GM12878 (cell line): Measurements from ENCODE around the gene FOSL1. TPM values are rescaled to one million over a fixed set of nuclear protein-coding genes. Genes with fewer than 3 reads are reported as not detected.

Experiments
- ATAC-seq: fragments of 200-7000 bp; cut with Tn5 transposase; 3 replicates; pipeline ENCODE4 v1.9.1; 2020; ENCODE audit warnings: mild to moderate bottlenecking, moderate library complexity
- BruUV-seq: library from RNA; stranded (reverse); fragments of 400-500 nt; replicated peaks from 2 replicates; lab custom pipeline; 2021; lab: Mats Ljungman, UMichigan
- CTCF ChIA-PET: fragments of 300-600 bp; sonication (Branson Sonifier 250); formaldehyde crosslinking; extraction: SDS; loops from one replicate; lab custom pipeline; 2021; ENCODE audit warnings: inconsistent platforms; lab: Yijun Ruan, JAX
- POLR2A ChIA-PET: fragments of 350-600 bp; formaldehyde crosslinking; extraction: SDS; loops from one replicate; lab custom pipeline; 2021; ENCODE audit warnings: inconsistent platforms; lab: Charles Lee
- RAD21 ChIA-PET: fragments of 300-600 bp; sonication (Branson Sonifier 250); formaldehyde crosslinking; loops from one replicate; lab custom pipeline; 2023; ENCODE audit warnings: antibody characterized with exemption; ENCODE audit not compliant: unreplicated experiment; lab: Charles Lee
- SMC1A ChIA-PET: fragments of 300-600 bp; sonication (Branson Sonifier 250); formaldehyde crosslinking; loops from one replicate; lab custom pipeline; 2023; ENCODE audit not compliant: unreplicated experiment, uncharacterized antibody; lab: Charles Lee
- DNase-seq: peaks from one replicate; pipeline ENCODE4 v3.0.0-alpha.2; 2011; ENCODE audit warnings: low read depth, low spot score
- FAIRE-seq: peaks from 3 replicates; lab custom pipeline; 2011; peaks lifted over from hg19 to GRCh38; lab: Jason Lieb, UNC
- H2AFZ ChIP-seq: 2 replicates; pipeline ENCODE4 v1.6.0; 2011; ENCODE audit warnings: low read depth, low read length, control low read depth; ENCODE audit not compliant: control insufficient read depth
- H3K27ac ChIP-seq: 2 replicates; pipeline ENCODE4 v1.5.1; 2011; ENCODE audit warnings: control low read depth; ENCODE audit not compliant: control insufficient read depth, insufficient read depth
- H3K27me3 ChIP-seq, 2 experiments: replicated peaks in 1 of 2; 2 replicates each; pipeline versions ENCODE4 v1.6.0 to v1.6.1; 2011; ENCODE audit warnings: low read length in 1 of 2; ENCODE audit not compliant: control insufficient read depth in 2 of 2, insufficient read depth in 2 of 2
- H3K36me3 ChIP-seq, 2 experiments: 2 replicates each; pipeline ENCODE4 v1.5.1; 2011; ENCODE audit warnings: low read length in 1 of 2; ENCODE audit not compliant: control insufficient read depth in 2 of 2, insufficient read depth in 2 of 2
- H3K4me1 ChIP-seq: 2 replicates; pipeline ENCODE4 v1.6.1; 2011; ENCODE audit warnings: mild to moderate bottlenecking, low read length, moderate library complexity, mixed read lengths; ENCODE audit not compliant: control insufficient read depth, insufficient read depth
- H3K4me2 ChIP-seq: 2 replicates; pipeline ENCODE4 v1.6.0; 2011; ENCODE audit warnings: control low read depth; ENCODE audit not compliant: control insufficient read depth, insufficient read depth
- H3K4me3 ChIP-seq: fragments of 200-600 bp; sonication (generic); 2 replicates; pipeline ENCODE4 v1.5.1; 2016
- H3K79me2 ChIP-seq: 2 replicates; pipeline ENCODE4 v1.6.0; 2011; ENCODE audit warnings: low read length; ENCODE audit not compliant: control insufficient read depth, insufficient read depth
- H3K9ac ChIP-seq: 2 replicates; pipeline ENCODE4 v1.8.0; 2011; ENCODE audit warnings: low read length, control low read depth, mixed read lengths; ENCODE audit not compliant: control insufficient read depth, insufficient read depth
- H3K9me3 ChIP-seq: replicated peaks from 3 replicates; pipeline ENCODE4 v1.5.1; 2011; ENCODE audit warnings: mild to moderate bottlenecking, low read length; ENCODE audit not compliant: control insufficient read depth, insufficient read depth
- H4K20me1 ChIP-seq: 2 replicates; pipeline ENCODE4 v1.6.0; 2011; ENCODE audit not compliant: control insufficient read depth, insufficient read depth
- IRF5 ChIP-seq: fragments of 450-650 bp; IDR thresholded peaks from 2 replicates; pipeline ENCODE4 v1.6.1; 2017; ENCODE audit warnings: borderline replicate concordance
- MTA3 ChIP-seq: IDR thresholded peaks from 2 replicates; pipeline ENCODE4 v1.6.1; 2012; ENCODE audit warnings: low read length, inconsistent platforms, borderline replicate concordance
- MXI1 ChIP-seq: fragments of 150-350 bp; IDR thresholded peaks from 2 replicates; pipeline ENCODE4 v1.6.1; 2011; ENCODE audit warnings: low read depth, mild to moderate bottlenecking, inconsistent platforms, low read length, improper control_type of control experiment
- POLR2AphosphoS2 ChIP-seq: IDR thresholded peaks from 2 replicates; pipeline ENCODE4 v1.6.1; 2011; ENCODE audit warnings: low read depth, mild to moderate bottlenecking, low read length, improper control_type of control experiment, moderate library complexity
- RB1 ChIP-seq: fragments of 450-650 bp; formaldehyde crosslinking; IDR thresholded peaks from 2 replicates; pipeline ENCODE4 v1.6.1; 2017; ENCODE audit warnings: mild to moderate bottlenecking, borderline replicate concordance
- RCOR1 ChIP-seq: conservative IDR thresholded peaks from 2 replicates; pipeline ENCODE4 v1.6.1; 2012; ENCODE audit warnings: low read depth, low read length, improper control_type of control experiment
- RUNX3 ChIP-seq: IDR thresholded peaks from 2 replicates; pipeline ENCODE4 v1.6.1; 2012; ENCODE audit warnings: low read length, inconsistent platforms
- SMAD5 ChIP-seq: IDR thresholded peaks from 2 replicates; pipeline ENCODE4 v1.6.1; 2016; ENCODE audit warnings: antibody characterized with exemption, low read depth
- SMARCA5 ChIP-seq: fragments of 450-650 bp; IDR thresholded peaks from 2 replicates; pipeline ENCODE4 v1.6.1; 2017; ENCODE audit warnings: mild to moderate bottlenecking
- ZNF274 ChIP-seq: IDR thresholded peaks from one replicate; pipeline ENCODE4 v1.8.0; 2011; ENCODE audit not compliant: insufficient read length, insufficient read depth
- WGBS: methylation state at CpG from one replicate; pipeline ENCODE4 v1.1.6; 2016; ENCODE audit warnings: low lambda C conversion rate; ENCODE audit not compliant: insufficient replicate concordance, insufficient coverage; ENCODE audit errors: missing lambda C conversion rate; 5-methylcytosine and 5-hydroxymethylcytosine counted together
- in situ Hi-C: fragments of 300-500 bp; cut with MboI; formaldehyde crosslinking; loops from 9 replicates; pipeline ENCODE4 v1.14.3; 2018; ENCODE audit warnings: mixed read lengths
- intact Hi-C: fragments of 100-400 bp; cut with micrococcal nuclease; formaldehyde crosslinking; loops from one replicate; pipeline ENCODE4 v1.14.2; 2022; ENCODE audit not compliant: unreplicated experiment
- polyA plus RNA-seq, 11 experiments: library from polyadenylated mRNA; depleted of rRNA in 4 of 11; unstranded in 6 of 11; stranded (reverse) in 5 of 11; fragments of >200 nt; fragmentation: Nextera tagmentation in 4 of 11; fragmentation: Illumina TruSeq in 1 of 11; extraction: Ambion mirVana in 4 of 11; extraction: Trizol in 1 of 11; gene quantifications; 1 replicate in 1 of 11; 2 replicates in 10 of 11; pipeline versions ENCODE4 v1.2.1 to v1.2.3, GENCODE V29; 2011 to 2016; ENCODE audit warnings: inconsistent platforms in 2 of 11, missing spikeins in 2 of 11, low read depth in 1 of 11
- total RNA-seq, 4 experiments: library from RNA; depleted of rRNA in 3 of 4; stranded (reverse); fragments of >200 nt in 3 of 4; fragmentation: Illumina TruSeq in 1 of 4; extraction: Trizol in 1 of 4; gene quantifications; 2 replicates each; pipeline versions ENCODE4 v1.2.1 to v1.2.3, GENCODE V29; 2013 to 2021
- TF ChIP-seq, protein P1 (sequence below): IDR thresholded peaks from 2 replicates; pipeline ENCODE4 v1.6.1; 2011; ENCODE audit warnings: borderline replicate concordance, low read depth, mild to moderate bottlenecking, moderate library complexity, low read length; ENCODE audit not compliant: insufficient read depth, poor library complexity, severe bottlenecking
- TF ChIP-seq, protein P2 (sequence below): fragments of 450-650 bp; IDR thresholded peaks from 2 replicates; pipeline ENCODE4 v1.6.1; 2017; ENCODE audit warnings: mild to moderate bottlenecking, moderate library complexity
- TF ChIP-seq, protein P3 (sequence below): IDR thresholded peaks from 2 replicates; pipeline ENCODE4 v1.6.1; 2011; ENCODE audit warnings: low read depth, low read length, improper control_type of control experiment, borderline replicate concordance
- TF ChIP-seq, protein P4 (sequence below): fragments of 450-650 bp; IDR thresholded peaks from 2 replicates; pipeline ENCODE4 v1.6.1; 2016; ENCODE audit warnings: mild to moderate bottlenecking

FOSL1 gene
- total and polyA plus RNA-seq, 10 of the 15 experiments (the other 5 are each of a cell fraction or from before 2014, with no cell fraction given), result 0.82 to 5.4 (median 2.1) TPM

DNA sequence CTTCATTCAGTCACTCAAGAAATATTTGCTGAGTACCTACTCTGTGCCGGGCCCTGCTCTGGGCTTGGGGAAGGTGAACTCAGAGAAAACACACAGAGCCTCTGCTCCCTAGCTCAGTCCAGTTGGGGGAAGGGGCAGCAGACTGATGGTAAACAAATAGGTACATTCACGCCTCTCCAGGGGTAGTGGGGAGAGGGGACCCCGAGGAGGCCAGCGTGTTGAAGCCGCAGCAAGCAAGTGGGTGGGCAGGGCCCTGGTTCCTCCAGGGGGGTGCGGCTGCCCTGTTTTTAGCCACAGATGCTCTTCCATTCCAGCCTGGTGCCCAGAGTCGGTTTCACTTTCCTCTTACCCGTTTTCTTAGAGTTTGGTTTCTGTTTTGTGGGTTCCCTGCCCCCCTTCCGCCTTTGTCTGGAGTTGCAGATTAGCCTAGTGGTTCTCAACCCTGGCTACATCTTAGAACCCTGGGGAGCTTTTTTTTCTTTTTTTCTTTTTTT lies 27.8 kb upstream of the FOSL1 start:
- Histone ChIP-seq H3K4me3 (peak overlapping the region; percentile 65), H3K9me3 (no peaks in the 10 kb centered on the region), H3K9ac (peak overlapping the region; percentile 83), H3K36me3 (no peaks in the 10 kb centered on the region; a peak in 1 of 4 replicates), H3K27ac (peak overlapping the region; percentile 99), H3K4me2 (peak overlapping the region; percentile 92), H3K4me1 (peaks cover 20% of the 10 kb centered on the region), H3K79me2 (no peaks in the 10 kb centered on the region), H3K27me3 (no peaks in the 10 kb centered on the region), H4K20me1 (no peaks in the 10 kb centered on the region), H2AFZ (peak overlapping the region; percentile 75)
- BruUV-seq, result TSS peak; percentile 94
- ChIA-PET CTCF (interaction anchor here (1.0 to 2.0 kb wide), 5 partner anchors 34 to 69 kb away, joined by 4 to 7 read pairs (median 4); partner anchors contain the start of genes CCDC85B, FIBP and MUS81), POLR2A (interaction anchor here (0.5 to 3.1 kb wide), 14 partner anchors 8 to 806 kb away, joined by 3 to 29 read pairs (median 4); partner anchors contain the start of genes CCDC85B and FOSL1), RAD21 (interaction anchor here (0.5 to 1.6 kb wide), 10 partner anchors 26 to 208 kb away, joined by 3 to 7 read pairs (median 4); partner anchors contain the start of genes BANF1, CCDC85B, EIF1AD and FIBP), SMC1A (interaction anchor here (1.1 to 2.3 kb wide), 3 partner anchors 15 to 38 kb away, joined by 3 to 19 read pairs (median 8); partner anchors contain the start of gene CCDC85B)
- 8% methylated on average over 9 of the region's 9 CpGs for WGBS
- peak; percentile 84 for DNase-seq
- intact Hi-C loops (loop anchor here (5.0 kb wide), 1 partner anchor 36 kb away; the partner anchor contains the start of gene CCDC85B), in situ Hi-C loops (no loop called here)
- ATAC-seq, result peak; percentile 95
- peak; percentile 99 for FAIRE-seq
- TF ChIP-seq, protein P1, sequence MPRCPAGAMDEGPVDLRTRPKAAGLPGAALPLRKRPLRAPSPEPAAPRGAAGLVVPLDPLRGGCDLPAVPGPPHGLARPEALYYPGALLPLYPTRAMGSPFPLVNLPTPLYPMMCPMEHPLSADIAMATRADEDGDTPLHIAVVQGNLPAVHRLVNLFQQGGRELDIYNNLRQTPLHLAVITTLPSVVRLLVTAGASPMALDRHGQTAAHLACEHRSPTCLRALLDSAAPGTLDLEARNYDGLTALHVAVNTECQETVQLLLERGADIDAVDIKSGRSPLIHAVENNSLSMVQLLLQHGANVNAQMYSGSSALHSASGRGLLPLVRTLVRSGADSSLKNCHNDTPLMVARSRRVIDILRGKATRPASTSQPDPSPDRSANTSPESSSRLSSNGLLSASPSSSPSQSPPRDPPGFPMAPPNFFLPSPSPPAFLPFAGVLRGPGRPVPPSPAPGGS, result peak; percentile 39
- peak; percentile 92 for TF ChIP-seq RUNX3
- TF ChIP-seq, protein P2, sequence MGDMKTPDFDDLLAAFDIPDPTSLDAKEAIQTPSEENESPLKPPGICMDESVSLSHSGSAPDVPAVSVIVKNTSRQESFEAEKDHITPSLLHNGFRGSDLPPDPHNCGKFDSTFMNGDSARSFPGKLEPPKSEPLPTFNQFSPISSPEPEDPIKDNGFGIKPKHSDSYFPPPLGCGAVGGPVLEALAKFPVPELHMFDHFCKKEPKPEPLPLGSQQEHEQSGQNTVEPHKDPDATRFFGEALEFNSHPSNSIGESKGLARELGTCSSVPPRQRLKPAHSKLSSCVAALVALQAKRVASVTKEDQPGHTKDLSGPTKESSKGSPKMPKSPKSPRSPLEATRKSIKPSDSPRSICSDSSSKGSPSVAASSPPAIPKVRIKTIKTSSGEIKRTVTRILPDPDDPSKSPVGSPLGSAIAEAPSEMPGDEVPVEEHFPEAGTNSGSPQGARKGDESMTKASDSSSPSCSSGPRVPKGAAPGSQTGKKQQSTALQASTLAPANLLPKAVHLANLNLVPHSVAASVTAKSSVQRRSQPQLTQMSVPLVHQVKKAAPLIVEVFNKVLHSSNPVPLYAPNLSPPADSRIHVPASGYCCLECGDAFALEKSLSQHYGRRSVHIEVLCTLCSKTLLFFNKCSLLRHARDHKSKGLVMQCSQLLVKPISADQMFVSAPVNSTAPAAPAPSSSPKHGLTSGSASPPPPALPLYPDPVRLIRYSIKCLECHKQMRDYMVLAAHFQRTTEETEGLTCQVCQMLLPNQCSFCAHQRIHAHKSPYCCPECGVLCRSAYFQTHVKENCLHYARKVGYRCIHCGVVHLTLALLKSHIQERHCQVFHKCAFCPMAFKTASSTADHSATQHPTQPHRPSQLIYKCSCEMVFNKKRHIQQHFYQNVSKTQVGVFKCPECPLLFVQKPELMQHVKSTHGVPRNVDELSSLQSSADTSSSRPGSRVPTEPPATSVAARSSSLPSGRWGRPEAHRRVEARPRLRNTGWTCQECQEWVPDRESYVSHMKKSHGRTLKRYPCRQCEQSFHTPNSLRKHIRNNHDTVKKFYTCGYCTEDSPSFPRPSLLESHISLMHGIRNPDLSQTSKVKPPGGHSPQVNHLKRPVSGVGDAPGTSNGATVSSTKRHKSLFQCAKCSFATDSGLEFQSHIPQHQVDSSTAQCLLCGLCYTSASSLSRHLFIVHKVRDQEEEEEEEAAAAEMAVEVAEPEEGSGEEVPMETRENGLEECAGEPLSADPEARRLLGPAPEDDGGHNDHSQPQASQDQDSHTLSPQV, result no peak
- TF ChIP-seq SMAD5, result no peak
- TF ChIP-seq, protein P3, sequence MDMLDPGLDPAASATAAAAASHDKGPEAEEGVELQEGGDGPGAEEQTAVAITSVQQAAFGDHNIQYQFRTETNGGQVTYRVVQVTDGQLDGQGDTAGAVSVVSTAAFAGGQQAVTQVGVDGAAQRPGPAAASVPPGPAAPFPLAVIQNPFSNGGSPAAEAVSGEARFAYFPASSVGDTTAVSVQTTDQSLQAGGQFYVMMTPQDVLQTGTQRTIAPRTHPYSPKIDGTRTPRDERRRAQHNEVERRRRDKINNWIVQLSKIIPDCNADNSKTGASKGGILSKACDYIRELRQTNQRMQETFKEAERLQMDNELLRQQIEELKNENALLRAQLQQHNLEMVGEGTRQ, result no peak
- TF ChIP-seq POLR2AphosphoS2, result no peak
- peak; percentile 41; the same call in 1 of the 2 replicates for TF ChIP-seq RB1
- TF ChIP-seq RCOR1, result no peak
- TF ChIP-seq MTA3, result peak; percentile 28; the same call in 1 of the 2 replicates
- no peak for TF ChIP-seq IRF5
- no peak for TF ChIP-seq SMARCA5
- TF ChIP-seq, protein P4, sequence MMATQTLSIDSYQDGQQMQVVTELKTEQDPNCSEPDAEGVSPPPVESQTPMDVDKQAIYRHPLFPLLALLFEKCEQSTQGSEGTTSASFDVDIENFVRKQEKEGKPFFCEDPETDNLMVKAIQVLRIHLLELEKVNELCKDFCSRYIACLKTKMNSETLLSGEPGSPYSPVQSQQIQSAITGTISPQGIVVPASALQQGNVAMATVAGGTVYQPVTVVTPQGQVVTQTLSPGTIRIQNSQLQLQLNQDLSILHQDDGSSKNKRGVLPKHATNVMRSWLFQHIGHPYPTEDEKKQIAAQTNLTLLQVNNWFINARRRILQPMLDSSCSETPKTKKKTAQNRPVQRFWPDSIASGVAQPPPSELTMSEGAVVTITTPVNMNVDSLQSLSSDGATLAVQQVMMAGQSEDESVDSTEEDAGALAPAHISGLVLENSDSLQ, result peak; percentile 6; the same call in 1 of the 2 replicates
- no peak for TF ChIP-seq MXI1
- no peak for TF ChIP-seq ZNF274
